ENCODE data around the gene NRG3. TPM values are rescaled to one million over a fixed set of nuclear protein-coding genes. Genes with fewer than 3 reads are reported as not detected.

NRG3 gene
- total RNA-seq, 1 donor from 2014 or later, result not detected

DNA sequence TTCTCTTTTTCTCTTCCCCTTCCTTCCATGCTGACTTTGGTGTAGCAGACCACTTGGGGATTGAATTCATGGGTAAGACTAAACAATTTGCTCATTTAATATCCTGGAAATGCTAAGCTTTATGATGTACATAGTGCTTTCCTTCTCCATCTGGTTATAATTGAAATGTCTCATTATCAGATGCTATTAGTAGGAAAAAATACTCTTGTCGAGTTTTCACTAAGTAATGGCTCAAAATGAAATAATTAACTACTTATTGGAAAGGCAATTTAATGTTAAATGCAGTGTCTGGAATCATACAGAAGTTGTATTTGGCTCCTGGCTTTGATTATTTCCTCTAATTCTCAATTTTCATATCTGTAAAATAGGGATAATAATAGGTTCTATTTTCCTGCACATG is 990.4 kb downstream of the NRG3 start:
- no peak overlapping the region for H3K4me3 ChIP-seq (ENCODE audit: low read depth, low read length)
- no peaks in the 10 kb centered on the region for H3K36me3 ChIP-seq (ENCODE audit: control insufficient read depth, insufficient read depth, low read length)
- no peak for FAIRE-seq
- H3K27me3 ChIP-seq (ENCODE audit: control insufficient read depth, insufficient read depth, low read length), result no peaks in the 10 kb centered on the region
- DNase-seq (ENCODE audit: low read depth), result no peak
- TF ChIP-seq CTCF (IDR thresholded peaks at IDR 0.05; ENCODE audit: insufficient read depth, low read length, severe bottlenecking), result no peak

- FAIRE-seq (no peak), DNase-seq (ENCODE audit: low read depth) (no peak)
- no peak for TF ChIP-seq CTCF (IDR thresholded peaks at IDR 0.05; ENCODE audit: insufficient read depth, low read length, severe bottlenecking)
- no peaks in the 10 kb centered on the region for H3K27me3 ChIP-seq (ENCODE audit: control insufficient read depth, insufficient read depth, low read length)
- H3K36me3 ChIP-seq (ENCODE audit: control insufficient read depth, insufficient read depth, low read length), result no peaks in the 10 kb centered on the region
- no peak overlapping the region for H3K4me3 ChIP-seq (ENCODE audit: low read depth, low read length)
These were observed 991.5 kb downstream of the NRG3 start for GRCh38 chr10:82866424-82867020.

DNA sequence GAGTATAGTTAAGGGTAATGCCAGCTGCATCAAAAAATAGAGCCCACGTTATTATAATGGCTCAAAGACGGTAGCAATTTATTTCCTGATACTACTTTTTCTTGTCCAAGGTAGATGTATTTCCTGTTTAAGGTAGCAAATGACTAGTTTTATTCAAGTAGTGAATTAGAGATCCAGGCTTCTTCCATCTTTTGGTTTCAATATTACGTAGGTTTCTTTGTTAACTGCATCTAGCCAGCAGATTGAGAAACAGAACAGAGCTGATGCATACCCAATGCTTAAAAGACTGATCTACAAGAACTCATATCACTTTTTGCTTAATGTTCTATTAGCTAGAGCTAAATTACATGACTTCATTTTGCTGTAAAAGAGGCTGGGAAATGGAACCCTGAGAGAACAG is 992.1 kb downstream of the NRG3 start:
- TF ChIP-seq CTCF (IDR thresholded peaks at IDR 0.05; ENCODE audit: insufficient read depth, low read length, severe bottlenecking), result no peak
- FAIRE-seq (no peak), DNase-seq (ENCODE audit: low read depth) (no peak)
- H3K4me3 ChIP-seq (ENCODE audit: low read depth, low read length), result no peak overlapping the region
- H3K27me3 ChIP-seq (ENCODE audit: control insufficient read depth, insufficient read depth, low read length), result no peaks in the 10 kb centered on the region
- no peaks in the 10 kb centered on the region for H3K36me3 ChIP-seq (ENCODE audit: control insufficient read depth, insufficient read depth, low read length)

DNA sequence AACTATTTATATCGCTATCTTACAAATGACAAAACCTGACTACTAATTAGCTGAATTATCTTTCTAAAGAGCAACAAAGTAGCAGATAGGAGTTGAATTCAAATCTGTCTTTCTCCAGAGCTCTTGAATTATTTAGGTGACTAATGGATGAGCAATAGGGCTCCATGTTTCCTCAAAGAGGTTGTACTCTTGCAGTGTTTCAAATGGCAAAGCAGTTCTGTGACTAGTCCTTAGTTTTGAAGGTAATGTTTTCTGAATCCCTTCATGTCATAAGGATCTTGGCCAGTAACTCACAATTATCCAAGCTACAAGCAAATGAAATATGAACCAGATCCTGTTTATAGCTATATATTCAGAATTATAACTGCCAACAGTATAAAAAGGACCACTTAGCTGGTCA is 999.7 kb downstream of the NRG3 start:
- H3K36me3 ChIP-seq (ENCODE audit: control insufficient read depth, insufficient read depth, low read length), result no peaks in the 10 kb centered on the region
- FAIRE-seq (no peak), DNase-seq (ENCODE audit: low read depth) (peak; percentile 8)
- TF ChIP-seq CTCF (IDR thresholded peaks at IDR 0.05; ENCODE audit: insufficient read depth, low read length, severe bottlenecking), result no peak
- no peaks in the 10 kb centered on the region for H3K27me3 ChIP-seq (ENCODE audit: control insufficient read depth, insufficient read depth, low read length)
- H3K4me3 ChIP-seq (ENCODE audit: low read depth, low read length), result no peak overlapping the region

GRCh38 chr10:82880776-82881290 is 1005.8 kb downstream of the NRG3 start:
- FAIRE-seq (no peak), DNase-seq (ENCODE audit: low read depth) (no peak)
- H3K27me3 ChIP-seq (ENCODE audit: control insufficient read depth, insufficient read depth, low read length), result no peaks in the 10 kb centered on the region
- no peaks in the 10 kb centered on the region for H3K36me3 ChIP-seq (ENCODE audit: control insufficient read depth, insufficient read depth, low read length)
- TF ChIP-seq CTCF (IDR thresholded peaks at IDR 0.05; ENCODE audit: insufficient read depth, low read length, severe bottlenecking), result no peak
- no peak overlapping the region for H3K4me3 ChIP-seq (ENCODE audit: low read depth, low read length)

GRCh38 chr10:82882722-82883121 is 1007.7 kb downstream of the NRG3 start:
- no peaks in the 10 kb centered on the region for H3K36me3 ChIP-seq (ENCODE audit: control insufficient read depth, insufficient read depth, low read length)
- peak; percentile 0 for DNase-seq (ENCODE audit: low read depth)
- FAIRE-seq, result no peak
- no peaks in the 10 kb centered on the region for H3K27me3 ChIP-seq (ENCODE audit: control insufficient read depth, insufficient read depth, low read length)
- no peak overlapping the region for H3K4me3 ChIP-seq (ENCODE audit: low read depth, low read length)
- TF ChIP-seq CTCF (IDR thresholded peaks at IDR 0.05; ENCODE audit: insufficient read depth, low read length, severe bottlenecking), result no peak
